ENCODE data around the gene SRPK1.

The SRPK1 gene

DNA sequence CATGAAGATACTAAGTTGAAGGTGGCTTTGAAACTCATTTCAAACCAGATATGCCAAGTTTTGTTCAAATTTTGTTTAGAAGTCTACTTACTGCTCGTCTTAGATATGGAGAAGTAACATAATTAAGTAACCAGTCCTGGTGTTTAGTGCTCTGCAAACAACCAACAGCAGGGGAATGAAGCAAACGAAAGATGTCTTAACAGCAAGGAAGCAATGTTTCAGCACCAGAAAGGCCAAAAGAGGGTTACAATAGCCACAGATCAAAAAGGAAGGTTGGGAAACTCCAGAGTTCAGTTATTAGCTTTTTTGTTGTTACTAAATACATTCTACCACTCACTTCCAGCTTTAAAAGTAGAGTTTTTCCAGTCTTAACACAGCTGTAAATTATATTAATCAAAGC is 70.7 kb downstream of the SRPK1 start:
- no peak overlapping the region for H3K27ac ChIP-seq
- TF ChIP-seq, protein P1, sequence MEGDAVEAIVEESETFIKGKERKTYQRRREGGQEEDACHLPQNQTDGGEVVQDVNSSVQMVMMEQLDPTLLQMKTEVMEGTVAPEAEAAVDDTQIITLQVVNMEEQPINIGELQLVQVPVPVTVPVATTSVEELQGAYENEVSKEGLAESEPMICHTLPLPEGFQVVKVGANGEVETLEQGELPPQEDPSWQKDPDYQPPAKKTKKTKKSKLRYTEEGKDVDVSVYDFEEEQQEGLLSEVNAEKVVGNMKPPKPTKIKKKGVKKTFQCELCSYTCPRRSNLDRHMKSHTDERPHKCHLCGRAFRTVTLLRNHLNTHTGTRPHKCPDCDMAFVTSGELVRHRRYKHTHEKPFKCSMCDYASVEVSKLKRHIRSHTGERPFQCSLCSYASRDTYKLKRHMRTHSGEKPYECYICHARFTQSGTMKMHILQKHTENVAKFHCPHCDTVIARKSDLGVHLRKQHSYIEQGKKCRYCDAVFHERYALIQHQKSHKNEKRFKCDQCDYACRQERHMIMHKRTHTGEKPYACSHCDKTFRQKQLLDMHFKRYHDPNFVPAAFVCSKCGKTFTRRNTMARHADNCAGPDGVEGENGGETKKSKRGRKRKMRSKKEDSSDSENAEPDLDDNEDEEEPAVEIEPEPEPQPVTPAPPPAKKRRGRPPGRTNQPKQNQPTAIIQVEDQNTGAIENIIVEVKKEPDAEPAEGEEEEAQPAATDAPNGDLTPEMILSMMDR (conservative IDR thresholded peaks at IDR 0.05): no peak

DNA sequence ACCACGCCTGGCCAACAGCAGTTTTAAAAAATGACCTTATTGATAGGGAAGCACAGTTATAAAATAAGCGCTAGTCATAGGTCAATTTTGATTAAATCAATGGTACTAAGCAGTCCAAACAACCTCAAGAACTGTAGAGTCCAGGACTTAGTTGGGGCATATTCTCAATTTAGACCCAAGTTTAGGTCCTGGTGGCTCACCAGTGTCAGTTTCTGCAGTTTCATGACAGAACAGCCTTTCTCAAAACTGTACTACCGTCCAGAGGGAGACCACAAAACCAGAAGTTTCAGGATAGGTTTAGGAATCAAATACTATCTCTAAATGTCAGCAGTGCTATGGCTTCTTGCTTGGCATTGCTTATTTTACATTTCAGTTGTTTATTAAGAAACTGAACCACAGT is 76.6 kb downstream of the SRPK1 start:
- TF ChIP-seq, protein P1 (conservative IDR thresholded peaks at IDR 0.05): no peak
- no peak overlapping the region for H3K27ac ChIP-seq

DNA sequence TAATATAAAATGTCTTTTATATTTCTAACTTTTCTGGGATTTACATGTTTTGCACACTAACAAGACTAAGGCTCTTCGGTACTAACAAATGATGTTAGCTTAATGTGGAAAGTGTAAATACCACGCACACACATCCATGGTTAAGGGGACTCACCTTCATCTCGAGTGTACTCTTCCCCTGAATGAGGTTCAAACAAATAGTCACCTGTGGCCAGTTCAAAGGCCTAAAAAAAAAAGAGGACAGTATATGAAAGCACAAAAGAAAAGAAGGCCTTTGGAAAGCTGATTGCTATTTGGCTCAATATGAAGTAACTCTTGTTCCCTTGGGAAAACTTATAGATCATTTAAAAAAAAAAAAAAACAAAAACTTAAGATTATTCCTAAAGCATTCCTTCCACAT is 78.5 kb downstream of the SRPK1 start:
- H3K27ac ChIP-seq: no peak overlapping the region
- TF ChIP-seq, protein P1 (conservative IDR thresholded peaks at IDR 0.05): no peak

DNA sequence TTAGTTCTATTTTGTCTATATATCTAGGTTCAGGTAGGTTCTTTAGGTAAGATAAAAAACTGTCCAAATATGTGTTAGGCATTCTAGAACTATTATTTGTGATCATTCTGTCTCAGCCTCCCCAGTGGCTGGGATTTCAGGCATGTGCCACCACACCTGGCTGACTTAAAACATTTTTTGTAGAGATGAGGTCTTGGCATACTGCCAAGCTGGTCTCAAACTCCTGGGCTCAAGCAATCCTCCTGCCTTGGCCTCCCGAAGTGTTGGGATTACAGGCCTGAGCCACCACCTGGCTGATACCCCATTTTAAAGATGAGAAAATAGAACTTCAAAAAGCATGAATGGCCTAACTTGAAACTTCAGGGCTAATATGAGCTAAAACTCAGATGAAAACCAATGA is 81.9 kb downstream of the SRPK1 start:
- TF ChIP-seq, protein P1 (conservative IDR thresholded peaks at IDR 0.05): no peak
- H3K27ac ChIP-seq: no peak overlapping the region

- TF ChIP-seq, protein P1 (conservative IDR thresholded peaks at IDR 0.05): no peak
- H3K27ac ChIP-seq: no peak overlapping the region
Measured at GRCh38 chr6:35833536-35833935, 87.4 kb downstream of the SRPK1 start.

DNA sequence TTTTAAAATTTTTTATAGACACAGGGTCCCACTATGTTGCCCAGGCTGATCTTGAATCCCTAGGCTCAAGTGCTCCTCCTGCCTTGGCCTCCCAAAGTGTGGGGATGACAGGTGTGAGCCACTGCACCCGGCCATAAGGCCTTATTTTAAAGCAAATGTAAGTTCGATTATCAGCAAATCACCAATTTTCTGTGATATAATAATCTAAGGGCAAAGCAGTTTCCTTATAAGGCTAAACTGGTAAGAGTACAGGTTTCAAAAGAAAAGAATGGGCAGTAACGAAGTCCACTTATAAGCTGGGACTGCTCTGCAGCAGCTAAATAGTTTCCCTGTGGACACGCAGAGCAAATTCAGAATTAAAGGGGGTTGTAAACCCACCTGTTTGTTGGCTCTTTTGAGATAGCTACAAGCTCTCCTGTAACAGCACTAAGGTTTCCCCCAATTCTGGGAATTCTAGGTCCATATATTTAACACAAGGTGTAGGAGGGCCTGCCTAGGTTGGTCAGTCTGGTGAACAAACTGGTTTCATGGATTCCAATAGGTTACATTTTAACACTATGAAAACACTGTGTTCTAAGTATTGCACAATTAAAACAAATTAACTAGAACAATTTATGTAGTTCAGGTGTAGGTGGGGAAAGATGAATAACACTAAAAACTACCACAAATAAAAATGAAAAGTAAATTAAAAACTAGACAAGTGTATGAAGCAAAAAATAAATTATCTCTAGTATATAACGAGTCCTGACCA is 89.5 kb downstream of the SRPK1 start:
- TF ChIP-seq, protein P1 (conservative IDR thresholded peaks at IDR 0.05): no peak
- H3K27ac ChIP-seq: no peak overlapping the region

- H3K27ac ChIP-seq: no peak overlapping the region
- TF ChIP-seq, protein P1 (conservative IDR thresholded peaks at IDR 0.05): no peak
Measured at GRCh38 chr6:35829306-35829705, 91.6 kb downstream of the SRPK1 start.
